Chondrocyte (in vitro differentiated cells): ENCODE measurements around the gene KDR. TPM values are rescaled to one million over a fixed set of nuclear protein-coding genes. Genes with fewer than 3 reads are reported as not detected.

Experiments used
- DNase-seq: peaks from one replicate; pipeline ENCODE4 v3.0.0; 2021; ENCODE audit warnings: mixed read lengths, low spot score
- H3K27ac Mint-ChIP-seq: one replicate; pipeline ENCODE4 v1.8.0; 2021; ENCODE audit warnings: mild to moderate bottlenecking, moderate library complexity, mixed read lengths; ENCODE audit not compliant: unreplicated experiment
- H3K27me3 Mint-ChIP-seq: 2 replicates; pipeline ENCODE4 v1.8.0; 2021; ENCODE audit warnings: low read depth, mixed read lengths
- H3K36me3 Mint-ChIP-seq: 2 replicates; pipeline ENCODE4 v1.8.0; 2021; ENCODE audit warnings: low read depth, mixed read lengths
- H3K4me1 Mint-ChIP-seq: 2 replicates; pipeline ENCODE4 v1.8.0; 2021; ENCODE audit warnings: low read depth, mild to moderate bottlenecking, mixed read lengths
- H3K4me3 Mint-ChIP-seq: one replicate; pipeline ENCODE4 v1.8.0; 2021; ENCODE audit warnings: mild to moderate bottlenecking, moderate library complexity, mixed read lengths; ENCODE audit not compliant: unreplicated experiment
- H3K9me3 Mint-ChIP-seq: 2 replicates; pipeline ENCODE4 v1.8.0; 2021; ENCODE audit warnings: low read depth, mixed read lengths
- CTCF ChIP-seq: fragments of 200-600 bp; sonication (generic); IDR thresholded peaks from 2 replicates; pipeline ENCODE4 v1.5.0; 2021; ENCODE audit warnings: antibody characterized with exemption, mild to moderate bottlenecking, moderate library complexity
- total RNA-seq: library from RNA; stranded (reverse); gene quantifications from 3 replicates; pipeline ENCODE4 v1.2.1, GENCODE V29; 2021

Gene KDR
- total RNA-seq, 1 donor from 2014 or later: 0.77 TPM

GRCh38 chr4:55162396-55162795 is 37.0 kb upstream of the KDR start:
- no peak for DNase-seq
- no peak for TF ChIP-seq CTCF
- Mint-ChIP-seq H3K36me3 (peaks cover 3% of the 10 kb centered on the region), H3K4me3 (no peak overlapping the region), H3K4me1 (no peaks in the 10 kb centered on the region), H3K27ac (no peak overlapping the region), H3K27me3 (peaks cover 9% of the 10 kb centered on the region), H3K9me3 (peaks cover 10% of the 10 kb centered on the region)

GRCh38 chr4:55161739-55162138 is 36.3 kb upstream of the KDR start:
- Mint-ChIP-seq H3K4me3 (no peak overlapping the region), H3K27ac (no peak overlapping the region), H3K27me3 (peaks cover 6% of the 10 kb centered on the region), H3K9me3 (peaks cover 10% of the 10 kb centered on the region), H3K36me3 (peaks cover 3% of the 10 kb centered on the region), H3K4me1 (no peaks in the 10 kb centered on the region)
- no peak for TF ChIP-seq CTCF
- DNase-seq: no peak

DNA sequence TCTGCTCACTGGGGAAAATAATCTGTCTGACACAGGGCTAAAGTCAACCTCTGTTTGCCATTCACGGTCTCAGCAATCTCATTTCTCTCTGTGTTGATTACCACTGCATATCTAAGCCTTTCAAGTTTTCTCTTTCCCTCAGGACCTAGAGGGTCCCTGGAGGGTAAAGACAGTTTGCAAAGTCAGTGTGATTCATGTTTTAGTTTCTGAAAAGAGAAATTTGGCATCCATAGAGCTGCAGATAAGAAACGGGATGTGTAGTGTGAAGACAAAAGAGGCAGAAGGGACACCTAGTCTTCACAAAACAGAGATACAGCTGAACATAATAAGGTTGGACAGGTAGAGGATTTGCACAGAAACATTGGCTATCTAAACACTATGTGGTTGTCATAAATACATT is 34.5 kb upstream of the KDR start:
- Mint-ChIP-seq H3K9me3 (no peaks in the 10 kb centered on the region), H3K4me1 (no peaks in the 10 kb centered on the region), H3K27ac (no peak overlapping the region), H3K27me3 (peaks cover 5% of the 10 kb centered on the region), H3K4me3 (no peak overlapping the region), H3K36me3 (no peaks in the 10 kb centered on the region)
- DNase-seq: no peak
- no peak for TF ChIP-seq CTCF

- H3K4me1 Mint-ChIP-seq: no peaks in the 10 kb centered on the region
- no peaks in the 10 kb centered on the region for H3K36me3 Mint-ChIP-seq
- H3K4me3 Mint-ChIP-seq: no peak overlapping the region
- H3K27me3 Mint-ChIP-seq: peaks cover 7% of the 10 kb centered on the region
- no peaks in the 10 kb centered on the region for H3K9me3 Mint-ChIP-seq
- no peak for DNase-seq
- no peak overlapping the region for H3K27ac Mint-ChIP-seq
- TF ChIP-seq CTCF: no peak
Observed at GRCh38 chr4:55158957-55159356, 33.6 kb upstream of the KDR start.

DNA sequence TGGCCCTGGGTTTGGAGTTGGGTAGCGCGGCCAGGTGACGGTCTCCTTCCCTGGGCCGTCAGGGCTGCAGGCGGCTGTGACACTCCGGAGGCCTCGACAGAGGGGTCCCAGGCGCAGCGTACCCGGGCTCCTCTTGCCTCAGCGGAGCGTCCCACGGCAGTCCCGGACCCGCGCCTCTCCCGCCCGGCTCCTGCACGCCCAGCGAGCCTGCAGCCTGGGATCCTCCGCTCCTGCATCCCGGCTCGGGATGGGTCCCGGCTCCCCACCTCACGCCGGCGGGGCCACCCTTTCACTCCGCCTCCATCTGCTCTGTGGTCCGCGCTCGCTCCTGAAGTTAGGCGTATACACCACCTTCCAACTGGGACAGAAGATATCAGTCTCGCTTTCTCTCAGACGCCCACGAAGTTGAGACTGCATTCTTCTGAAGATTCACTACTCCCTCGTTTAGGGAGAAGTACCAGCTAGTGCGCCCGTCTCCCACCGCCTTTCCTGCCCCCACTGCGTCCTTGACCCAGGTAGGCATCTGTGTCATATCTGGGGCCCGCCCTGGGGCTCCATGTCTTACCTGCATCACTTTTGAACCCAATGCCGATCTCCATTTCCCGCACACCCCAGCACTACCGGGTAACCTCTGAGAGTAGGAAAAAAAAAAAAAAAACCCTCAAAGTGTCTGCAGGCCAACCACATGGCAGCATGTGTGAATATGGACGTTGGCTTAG is 32.3 kb upstream of the KDR start:
- no peak for TF ChIP-seq CTCF
- Mint-ChIP-seq H3K4me3 (peak overlapping the region; percentile 38), H3K9me3 (peaks cover 12% of the 10 kb centered on the region), H3K27ac (no peak overlapping the region), H3K36me3 (no peaks in the 10 kb centered on the region), H3K27me3 (peaks cover 15% of the 10 kb centered on the region), H3K4me1 (no peaks in the 10 kb centered on the region)
- peak; percentile 86 for DNase-seq
